GM21786 (cell line): Measurements from ENCODE around the gene RGS10.

Source experiments
- ATAC-seq: cut with Tn5 transposase; IDR thresholded peaks from one replicate; pipeline ENCODE4 v1.9.1; 2021; ENCODE audit not compliant: unreplicated experiment

The RGS10 gene

GRCh38 chr10:119520283-119520682, 22.2 kb downstream of the RGS10 start:
- ATAC-seq, result no peak

GRCh38 chr10:119518936-119519335, 23.6 kb downstream of the RGS10 start:
- no peak for ATAC-seq

GRCh38 chr10:119518176-119518575, 24.3 kb downstream of the RGS10 start:
- peak; percentile 15 for ATAC-seq

GRCh38 chr10:119517235-119518141, 25.0 kb downstream of the RGS10 start:
- peak; percentile 56 for ATAC-seq

- peak; percentile 76 for ATAC-seq
Measured at GRCh38 chr10:119516381-119517234, 25.9 kb downstream of the RGS10 start.

GRCh38 chr10:119515511-119516045, 26.9 kb downstream of the RGS10 start:
- no peak for ATAC-seq

GRCh38 chr10:119514819-119515218, 27.7 kb downstream of the RGS10 start:
- ATAC-seq, result no peak

GRCh38 chr10:119511828-119512515, 30.5 kb downstream of the RGS10 start:
- ATAC-seq, result no peak

GRCh38 chr10:119509909-119510451, 32.5 kb downstream of the RGS10 start:
- ATAC-seq, result no peak

- no peak for ATAC-seq
Measured at GRCh38 chr10:119507115-119507514, 35.4 kb downstream of the RGS10 start.

- ATAC-seq, result no peak
Measured at GRCh38 chr10:119505588-119506315, 36.8 kb downstream of the RGS10 start.

- ATAC-seq, result no peak
Measured at GRCh38 chr10:119505131-119505551, 37.4 kb downstream of the RGS10 start.

- ATAC-seq, result no peak
Measured at GRCh38 chr10:119504651-119505050, 37.9 kb downstream of the RGS10 start.

- no peak for ATAC-seq
Measured at GRCh38 chr10:119503821-119504220, 38.7 kb downstream of the RGS10 start.

- ATAC-seq, result no peak
Measured at GRCh38 chr10:119502618-119503155, 39.8 kb downstream of the RGS10 start.

GRCh38 chr10:119502209-119502608, 40.3 kb downstream of the RGS10 start:
- ATAC-seq, result peak; percentile 61

- peak; percentile 29 for ATAC-seq
Measured at GRCh38 chr10:119501690-119502089, 40.8 kb downstream of the RGS10 start.

- no peak for ATAC-seq
Measured at GRCh38 chr10:119500821-119501220, 41.7 kb downstream of the RGS10 start.

- no peak for ATAC-seq
Measured at GRCh38 chr10:119500123-119500795, 42.3 kb downstream of the RGS10 start.
